Neuronal stem cell (in vitro differentiated cells): Measurements from ENCODE around the gene SLC37A1.

Experiments used
- DNase-seq: peaks from one replicate; pipeline ENCODE4 v3.0.0-alpha.2; 2013; ENCODE audit warnings: low spot score
- H2AFZ ChIP-seq: one replicate; pipeline ENCODE4 v1.6.1; 2013; ENCODE audit warnings: mild to moderate bottlenecking, low read length, inconsistent platforms
- H2AK5ac ChIP-seq: 2 replicates; pipeline ENCODE4 v1.6.1; 2013; ENCODE audit warnings: low read depth, mild to moderate bottlenecking, inconsistent platforms, low read length, moderate library complexity, mixed read lengths
- H2BK120ac ChIP-seq: 2 replicates; pipeline ENCODE4 v1.6.1; 2013; ENCODE audit warnings: low read depth, mild to moderate bottlenecking, inconsistent platforms, low read length, moderate library complexity, mixed read lengths
- H2BK12ac ChIP-seq: one replicate; pipeline ENCODE4 v1.6.1; 2013; ENCODE audit warnings: low read length, inconsistent platforms
- H2BK15ac ChIP-seq: 2 replicates; pipeline ENCODE4 v1.6.1; 2013; ENCODE audit warnings: mild to moderate bottlenecking, low read length, inconsistent platforms, mixed read lengths
- H2BK5ac ChIP-seq: one replicate; pipeline ENCODE4 v1.6.1; 2013; ENCODE audit warnings: inconsistent platforms, mild to moderate bottlenecking, low read length, moderate library complexity
- H3K14ac ChIP-seq: one replicate; pipeline ENCODE4 v1.6.1; 2013; ENCODE audit warnings: low read length, inconsistent platforms
- H3K18ac ChIP-seq: 2 replicates; pipeline ENCODE4 v1.6.1; 2013; ENCODE audit warnings: low read length, inconsistent platforms
- H3K23ac ChIP-seq: 2 replicates; pipeline ENCODE4 v1.6.1; 2013; ENCODE audit warnings: low read depth, mild to moderate bottlenecking, mixed read lengths, low read length, inconsistent platforms; ENCODE audit not compliant: poor library complexity
- H3K27ac ChIP-seq: replicated peaks from 3 replicates; pipeline ENCODE4 v1.5.1; 2013; ENCODE audit warnings: low read length, inconsistent platforms
- H3K27me3 ChIP-seq, 3 experiments: 2 replicates each; pipeline ENCODE4 v1.6.1; 2013; ENCODE audit warnings: low read length in 3 of 3, mild to moderate bottlenecking in 2 of 3, inconsistent platforms in 1 of 3, low read depth in 1 of 3, mixed read lengths in 1 of 3, moderate library complexity in 1 of 3; ENCODE audit not compliant: control insufficient read depth in 3 of 3, insufficient read depth in 3 of 3
- H3K36me3 ChIP-seq, 2 donors: replicated peaks in 1 of 2; 2 replicates each; pipeline ENCODE4 v1.6.1; 2013; ENCODE audit warnings: low read length in 2 of 2; ENCODE audit not compliant: control insufficient read depth in 2 of 2, insufficient read depth in 2 of 2
- H3K4ac ChIP-seq: 2 replicates; pipeline ENCODE4 v1.6.1; 2013; ENCODE audit warnings: inconsistent platforms, mild to moderate bottlenecking, low read length, moderate library complexity
- H3K4me1 ChIP-seq, 2 donors: 1 replicate in 1 of 2; 2 replicates in 1 of 2; pipeline ENCODE4 v1.6.1; 2013; ENCODE audit warnings: low read length in 2 of 2, low read depth in 1 of 2; ENCODE audit not compliant: control insufficient read depth in 2 of 2, insufficient read depth in 1 of 2
- H3K4me2 ChIP-seq: one replicate; pipeline ENCODE4 v1.6.1; 2013; ENCODE audit warnings: mild to moderate bottlenecking, low read length, inconsistent platforms; ENCODE audit not compliant: insufficient read depth, poor library complexity, severe bottlenecking
- H3K4me3 ChIP-seq, 2 donors: 2 replicates each; pipeline ENCODE4 v1.5.1; 2013; ENCODE audit warnings: low read length in 2 of 2, mild to moderate bottlenecking in 2 of 2, inconsistent platforms in 1 of 2, moderate library complexity in 1 of 2
- H3K79me1 ChIP-seq: one replicate; pipeline ENCODE4 v1.6.1; 2013; ENCODE audit warnings: low read depth, mild to moderate bottlenecking, inconsistent platforms, low read length, moderate library complexity
- H3K9ac ChIP-seq: one replicate; pipeline ENCODE4 v1.6.1; 2013; ENCODE audit warnings: mild to moderate bottlenecking, low read depth, low read length, inconsistent platforms; ENCODE audit not compliant: poor library complexity
- H3K9me3 ChIP-seq, 2 donors: replicated peaks in 1 of 2; 2 replicates each; pipeline versions ENCODE3 to v1.6.1; 2013; ENCODE audit warnings: low read length in 2 of 2, mild to moderate bottlenecking in 2 of 2, inconsistent platforms in 1 of 2, low read depth in 1 of 2, mixed read lengths in 1 of 2, moderate library complexity in 1 of 2; ENCODE audit not compliant: control insufficient read depth in 2 of 2, insufficient read depth in 1 of 2
- H4K8ac ChIP-seq: one replicate; pipeline ENCODE4 v1.6.1; 2013; ENCODE audit warnings: low read depth, mild to moderate bottlenecking, inconsistent platforms, low read length, moderate library complexity
- H4K91ac ChIP-seq: one replicate; pipeline ENCODE4 v1.6.1; 2013; ENCODE audit warnings: low read length, low read depth, mild to moderate bottlenecking, inconsistent platforms; ENCODE audit not compliant: poor library complexity
- WGBS, 2 donors: extraction: QIAGEN DNeasy Blood & Tissue Kit; methylation state at CpG; one replicate each; pipeline ENCODE4 v1.1.7; 2013; ENCODE audit warnings: missing lambda C conversion rate in 2 of 2, mixed read lengths in 1 of 2; ENCODE audit not compliant: insufficient read length in 2 of 2, insufficient replicate concordance in 1 of 2; ENCODE audit errors: extremely low coverage in 2 of 2; 5-methylcytosine and 5-hydroxymethylcytosine counted together

Gene SLC37A1

DNA sequence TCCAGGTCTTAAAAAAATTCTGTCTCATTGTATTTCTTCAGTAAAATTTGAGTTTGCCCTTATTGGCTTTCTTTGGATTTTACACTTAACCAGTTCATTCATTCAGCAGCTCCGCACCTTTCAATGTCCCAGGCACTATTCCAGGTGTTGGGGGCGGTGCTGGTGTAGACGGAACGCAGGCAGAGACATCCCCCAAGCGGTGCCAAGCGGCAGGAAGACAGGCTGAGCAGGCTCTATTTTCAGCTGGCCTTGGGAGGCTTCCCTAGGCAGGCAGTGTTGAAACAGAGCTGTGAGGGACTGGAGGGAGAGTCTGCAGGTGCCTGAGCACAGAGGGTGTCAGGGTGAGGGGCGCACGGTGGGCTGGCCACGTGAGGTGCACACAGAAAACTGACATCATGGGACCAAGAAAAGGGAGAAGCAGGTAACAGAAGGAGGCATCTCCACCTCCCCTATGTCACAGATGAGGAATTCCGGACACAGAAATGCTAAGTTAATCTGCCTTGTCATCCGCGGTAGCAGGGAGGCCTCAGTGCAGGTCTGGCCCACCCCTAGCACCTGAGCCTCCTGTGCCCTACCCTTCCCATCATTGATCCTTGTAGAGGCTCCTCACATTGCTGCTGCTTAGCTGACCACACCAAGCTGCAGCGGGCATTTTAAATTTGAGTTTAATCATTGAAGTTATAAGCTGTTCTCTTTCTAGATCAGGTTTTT is 40.8 kb downstream of the SLC37A1 start:
- Histone ChIP-seq H3K4ac (no peak overlapping the region), H2BK120ac (no peak overlapping the region), H3K18ac (peak overlapping the region; percentile 7), H3K36me3 (peaks cover 0 to 5% of the 10 kb centered on the region in 2 donors), H2BK15ac (no peak overlapping the region), H3K4me3 (peak overlapping the region in 1 of 2 donors; percentile 13), H3K27me3 (peaks cover 0 to 8% (median 0%) of the 10 kb centered on the region in 3 experiments), H3K14ac (no peak overlapping the region), H4K8ac (no peak overlapping the region), H3K4me1 (no peaks in the 10 kb centered on the region), H3K4me2 (no peak overlapping the region), H4K91ac (no peak overlapping the region), H2AK5ac (peak overlapping the region; percentile 8), H3K79me1 (no peaks in the 10 kb centered on the region), H3K9ac (peak overlapping the region; percentile 72), H2AFZ (no peak overlapping the region), H3K27ac (no peak overlapping the region), H3K9me3 (no peaks in the 10 kb centered on the region), H2BK12ac (no peak overlapping the region), H3K23ac (peak overlapping the region; percentile 67), H2BK5ac (no peak overlapping the region)
- no peak for DNase-seq
- WGBS, 2 donors, result no CpG with 5 or more reads among the region's 13 CpGs

DNA sequence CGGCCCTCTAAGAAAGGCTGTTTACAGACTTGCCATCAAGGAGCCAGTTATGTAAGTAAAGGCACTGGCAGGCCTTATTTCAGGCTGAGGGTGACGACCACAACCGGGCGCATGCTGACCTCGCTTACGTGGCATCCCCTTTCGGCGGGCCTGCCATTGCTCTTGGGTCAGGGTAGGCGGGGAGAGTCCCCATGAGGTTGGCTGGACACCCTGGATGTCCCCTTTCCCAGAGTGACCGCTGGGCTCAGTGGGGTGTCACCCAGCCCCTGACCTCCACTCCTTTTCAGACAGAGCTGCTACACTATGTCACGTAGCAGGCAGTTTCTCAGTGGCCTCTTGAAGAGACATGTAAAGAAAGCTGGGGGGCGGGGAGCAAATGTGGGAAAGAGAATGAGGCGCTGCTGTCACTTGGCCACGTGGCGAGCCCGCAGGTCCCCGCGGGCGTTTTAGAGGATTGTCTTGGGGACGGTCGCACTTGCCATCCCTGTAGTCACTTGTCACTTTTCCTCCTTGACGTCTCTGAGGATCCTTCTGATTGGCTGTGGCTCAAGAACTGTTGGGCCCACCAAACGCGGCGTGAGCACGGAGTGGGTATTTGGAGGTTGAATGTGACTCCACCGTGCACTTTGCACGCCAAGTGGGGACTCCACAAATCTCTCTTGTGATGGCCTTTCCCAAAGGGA is 42.2 kb downstream of the SLC37A1 start:
- H3K4me2 ChIP-seq, result no peak overlapping the region
- DNase-seq, result no peak
- no peak overlapping the region for H3K18ac ChIP-seq
- no peak overlapping the region for H3K23ac ChIP-seq
- H4K91ac ChIP-seq, result no peak overlapping the region
- no peak overlapping the region for H3K14ac ChIP-seq
- no peaks in the 10 kb centered on the region for H3K4me1 ChIP-seq
- H2BK120ac ChIP-seq, result no peak overlapping the region
- no peak overlapping the region for H3K9ac ChIP-seq
- no peak overlapping the region for H3K27ac ChIP-seq
- H2BK15ac ChIP-seq, result no peak overlapping the region
- H2AK5ac ChIP-seq, result no peak overlapping the region
- H2BK5ac ChIP-seq, result no peak overlapping the region
- H3K27me3 ChIP-seq, result peaks cover 0 to 5% (median under 1%) of the 10 kb centered on the region in 3 experiments
- no peak overlapping the region for H4K8ac ChIP-seq
- H3K79me1 ChIP-seq, result no peaks in the 10 kb centered on the region
- H3K4me3 ChIP-seq, result no peak overlapping the region
- H2BK12ac ChIP-seq, result no peak overlapping the region
- WGBS, 2 donors, result no CpG with 5 or more reads among the region's 28 CpGs
- peaks cover 0 to 5% of the 10 kb centered on the region in 2 donors for H3K36me3 ChIP-seq
- no peaks in the 10 kb centered on the region for H3K9me3 ChIP-seq
- H2AFZ ChIP-seq, result no peak overlapping the region
- H3K4ac ChIP-seq, result no peak overlapping the region

- no peak for DNase-seq
- H2AK5ac ChIP-seq, result no peak overlapping the region
- no CpG with 5 or more reads among the region's 6 CpGs for WGBS, 2 donors
These were observed 42.8 kb downstream of the SLC37A1 start for GRCh38 chr21:42556476-42556875.

GRCh38 chr21:42556960-42557359 is 43.3 kb downstream of the SLC37A1 start:
- Histone ChIP-seq H2BK5ac (peak overlapping the region; percentile 42), H3K36me3 (peaks cover 0 to 5% of the 10 kb centered on the region in 2 donors), H3K9ac (no peak overlapping the region), H3K79me1 (no peaks in the 10 kb centered on the region), H2AK5ac (no peak overlapping the region), H3K4me2 (no peak overlapping the region), H3K4ac (no peak overlapping the region), H2AFZ (no peak overlapping the region), H3K4me1 (no peaks in the 10 kb centered on the region), H3K14ac (no peak overlapping the region), H4K8ac (no peak overlapping the region), H2BK15ac (no peak overlapping the region), H3K27me3 (peaks cover 0 to 5% (median 1%) of the 10 kb centered on the region in 3 experiments), H2BK12ac (no peak overlapping the region), H4K91ac (no peak overlapping the region), H3K9me3 (no peaks in the 10 kb centered on the region), H3K23ac (no peak overlapping the region), H2BK120ac (no peak overlapping the region), H3K27ac (no peak overlapping the region), H3K18ac (no peak overlapping the region), H3K4me3 (no peak overlapping the region)
- no CpG with 5 or more reads among the region's 14 CpGs for WGBS, 2 donors
- DNase-seq, result no peak

More at GRCh38 chr21:42556476-42556875, 42.8 kb downstream of the SLC37A1 start:
- H2BK15ac ChIP-seq, result no peak overlapping the region
- H4K91ac ChIP-seq, result no peak overlapping the region
- no peaks in the 10 kb centered on the region for H3K9me3 ChIP-seq
- no peak overlapping the region for H3K9ac ChIP-seq
- H3K4me3 ChIP-seq, result no peak overlapping the region
- no peak overlapping the region for H2BK12ac ChIP-seq
- no peak overlapping the region for H3K23ac ChIP-seq
- no peak overlapping the region for H4K8ac ChIP-seq
- H2BK120ac ChIP-seq, result no peak overlapping the region
- no peak overlapping the region for H3K14ac ChIP-seq
- no peak overlapping the region for H3K18ac ChIP-seq
- H3K4me2 ChIP-seq, result no peak overlapping the region
- H2BK5ac ChIP-seq, result peak overlapping the region; percentile 42
- no peak overlapping the region for H3K27ac ChIP-seq
- no peak overlapping the region for H2AFZ ChIP-seq
- H3K27me3 ChIP-seq, result peaks cover 0 to 5% (median 1%) of the 10 kb centered on the region in 3 experiments
- H3K36me3 ChIP-seq, result peaks cover 0 to 5% of the 10 kb centered on the region in 2 donors
- no peaks in the 10 kb centered on the region for H3K79me1 ChIP-seq
- no peaks in the 10 kb centered on the region for H3K4me1 ChIP-seq
- no peak overlapping the region for H3K4ac ChIP-seq
